HG03095 (cell line): ENCODE data around the gene ZC2HC1C.
A peak's percentile ranks its signal among the peaks of the same experiment; 100 is the strongest.

Experiments
- ATAC-seq: cut with Tn5 transposase; IDR thresholded peaks from one replicate; pipeline ENCODE4 v1.9.1; 2021; ENCODE audit warnings: moderate library complexity; ENCODE audit not compliant: unreplicated experiment

ZC2HC1C gene

GRCh38 chr14:75069121-75069810 lies at the start of gene ZC2HC1C:
ZC2HC1C (plus strand) TSS chr14:75069641; CDS start chr14:75070574, 933 bp downstream.
- ATAC-seq = peak; percentile 50

DNA sequence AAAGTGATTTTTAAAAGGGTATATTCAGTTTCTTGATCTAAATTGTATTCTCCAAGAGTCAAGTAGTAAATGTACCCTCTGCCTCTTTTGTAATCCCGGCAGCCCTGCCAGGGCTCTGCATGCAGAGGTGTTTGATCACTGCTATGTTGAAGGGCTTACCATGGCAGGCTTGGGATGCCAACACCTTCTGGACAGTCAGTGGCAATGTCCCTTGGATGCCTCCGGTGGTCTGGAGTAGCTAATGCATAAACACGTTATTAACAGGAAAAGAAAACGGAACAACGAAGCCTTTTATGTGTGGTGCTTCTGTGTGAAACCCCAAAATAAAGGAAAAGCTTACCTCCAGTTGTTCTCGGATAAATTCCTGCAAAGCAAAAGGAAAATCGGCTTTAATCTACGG lies 46.8 kb upstream of the ZC2HC1C start:
- ATAC-seq = no peak

DNA sequence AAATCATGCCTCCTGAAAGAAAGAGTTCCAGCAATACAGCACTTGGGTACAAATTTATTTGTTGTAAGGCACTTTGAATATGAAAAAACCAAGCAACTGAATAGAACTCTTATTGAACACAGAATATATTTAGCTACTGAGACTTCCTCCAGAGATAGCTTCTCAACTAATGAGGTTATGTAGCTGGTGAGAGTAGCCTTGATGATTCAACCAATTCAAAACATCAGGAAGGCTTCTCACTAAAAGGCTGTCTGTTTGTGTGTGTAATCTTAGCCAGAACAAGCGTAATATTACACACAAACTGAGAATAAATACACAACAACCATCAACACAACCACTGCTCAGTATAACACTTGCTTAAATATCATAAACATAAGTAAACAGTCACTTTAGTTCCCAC lies 46.3 kb upstream of the ZC2HC1C start:
- no peak for ATAC-seq

- no peak for ATAC-seq
These were observed 44.4 kb upstream of the ZC2HC1C start for GRCh38 chr14:75025082-75025481.

DNA sequence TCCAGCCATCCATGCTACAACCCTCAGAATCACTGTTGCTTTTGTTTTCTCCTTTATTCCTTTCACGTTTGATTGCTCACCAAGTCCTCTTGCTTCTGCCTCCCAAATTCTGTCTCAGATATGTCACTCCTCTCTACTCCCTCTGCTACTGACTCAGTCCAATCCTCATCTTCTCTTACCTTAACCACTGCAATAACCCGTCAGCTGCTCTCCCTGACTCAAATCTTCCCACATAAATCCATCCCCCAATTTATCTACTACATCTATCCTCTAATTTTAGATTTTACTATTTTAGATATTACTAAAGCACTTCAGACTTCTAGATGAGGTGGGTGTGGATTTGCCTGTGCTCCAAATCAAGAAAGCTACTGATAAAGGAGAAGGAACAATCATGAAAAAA lies 43.6 kb upstream of the ZC2HC1C start:
- ATAC-seq = no peak

GRCh38 chr14:75030147-75030546 lies 39.3 kb upstream of the ZC2HC1C start:
- no peak for ATAC-seq

DNA sequence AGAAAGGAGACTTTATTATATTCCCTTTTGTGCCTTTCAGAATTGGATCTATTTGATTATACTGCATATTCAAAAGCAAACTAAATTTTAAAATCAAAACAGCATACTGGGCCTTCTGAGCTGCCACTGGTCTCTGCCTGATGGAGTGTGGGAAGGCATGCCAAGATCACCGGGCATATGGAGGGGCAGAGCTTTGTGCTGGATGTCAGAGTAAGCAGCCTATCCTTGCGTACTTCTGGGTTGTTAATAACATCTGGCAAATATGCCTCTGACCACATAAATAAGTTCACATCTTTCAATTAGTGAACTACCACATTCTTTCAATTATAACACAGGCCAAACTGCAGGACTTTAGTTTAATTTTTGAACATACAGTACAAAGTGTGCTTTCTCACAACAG lies 36.5 kb upstream of the ZC2HC1C start:
- ATAC-seq = no peak

DNA sequence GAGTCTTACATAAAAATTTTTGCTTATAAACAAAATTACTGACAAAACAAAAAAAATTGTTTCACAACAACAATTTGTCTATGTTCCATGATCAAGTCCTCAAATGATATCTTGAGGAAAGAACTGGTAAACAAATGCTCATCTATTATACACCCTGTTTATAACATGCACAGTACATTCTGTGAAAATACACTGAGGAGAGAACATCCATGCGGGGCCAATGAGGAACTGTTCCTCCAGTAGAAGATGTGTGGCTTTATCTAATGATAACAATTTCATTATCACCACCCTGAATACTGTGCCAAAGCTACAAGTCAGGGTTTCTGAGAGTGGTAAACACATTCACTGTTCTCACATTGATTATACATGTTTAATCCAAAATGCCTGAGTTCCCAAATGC lies 28.9 kb upstream of the ZC2HC1C start:
- no peak for ATAC-seq

DNA sequence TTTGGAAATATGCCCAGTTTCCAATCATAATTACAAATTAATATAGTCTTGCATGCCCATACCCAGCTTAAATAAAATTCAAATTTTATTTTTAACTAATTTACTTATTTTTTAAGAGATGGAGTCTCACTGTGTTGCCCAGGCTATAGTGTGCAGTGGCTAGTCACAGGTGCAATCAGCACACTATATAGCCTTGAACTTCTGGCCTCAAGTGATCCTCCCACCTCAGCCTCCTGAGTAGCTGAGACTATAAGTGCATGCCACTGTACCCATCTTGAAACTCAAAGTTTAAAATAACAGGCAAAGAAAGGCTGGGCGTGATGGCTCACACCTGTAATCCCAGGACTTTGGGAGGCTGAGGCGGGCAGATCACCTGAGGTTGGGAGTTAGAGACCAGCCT lies 28.5 kb upstream of the ZC2HC1C start:
- no peak for ATAC-seq

DNA sequence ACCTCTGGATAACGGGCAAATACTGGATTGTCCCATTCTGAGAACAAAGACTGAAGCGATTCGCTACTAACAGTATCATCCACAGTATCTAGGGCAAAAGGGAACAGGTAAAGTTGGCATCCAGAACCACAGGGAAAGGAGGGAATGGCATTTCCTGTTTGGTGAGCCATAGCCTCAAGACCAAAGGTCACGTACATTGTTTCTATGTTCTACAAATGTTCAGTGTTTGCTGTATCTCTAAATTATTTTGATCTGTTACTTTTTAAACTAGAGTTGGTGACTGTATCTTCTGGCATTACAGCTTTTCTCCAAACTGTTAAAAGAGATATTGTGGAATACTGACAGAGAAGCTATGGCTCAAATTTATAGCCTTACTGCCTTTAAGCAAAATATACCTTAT lies 27.8 kb upstream of the ZC2HC1C start:
- no peak for ATAC-seq

- ATAC-seq = no peak
These were observed 27.4 kb upstream of the ZC2HC1C start for GRCh38 chr14:75042035-75042434.

DNA sequence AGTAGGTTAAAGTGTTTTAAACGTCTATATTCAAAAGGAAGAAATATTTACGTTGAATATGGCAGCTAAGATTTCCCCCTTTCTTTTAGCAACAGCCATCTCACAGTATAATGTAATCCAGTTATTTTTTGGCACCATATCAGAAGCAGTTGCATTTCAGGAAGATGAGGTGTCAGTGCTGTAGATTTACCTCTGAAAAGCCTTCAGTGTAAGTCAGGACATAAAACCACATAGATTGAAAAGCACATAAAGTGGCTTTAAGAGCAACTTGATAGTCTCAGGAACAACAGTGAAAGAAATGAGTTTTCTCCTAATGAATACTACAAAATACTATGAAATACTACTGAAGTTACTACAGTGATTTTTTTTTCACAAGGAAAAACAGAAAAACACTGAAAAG lies 25.1 kb upstream of the ZC2HC1C start:
- ATAC-seq = no peak

DNA sequence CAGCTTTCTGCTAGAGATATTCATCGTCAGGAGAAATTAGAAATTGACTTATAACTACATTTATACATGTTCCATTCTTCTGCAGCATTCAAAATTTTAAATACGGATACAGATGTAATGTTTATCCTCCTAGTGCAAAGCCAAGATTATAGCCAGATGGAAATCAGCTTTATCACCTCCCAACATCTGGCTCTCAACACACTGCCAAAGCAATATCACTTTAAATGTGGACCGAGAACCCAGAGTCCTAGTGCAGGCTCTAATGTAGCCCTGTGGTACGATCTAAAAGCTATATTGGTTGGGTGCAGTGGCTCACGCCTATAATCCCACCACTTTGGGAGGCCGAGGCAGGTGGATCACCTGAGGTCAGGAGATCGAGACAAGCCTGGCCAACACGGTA lies 24.7 kb upstream of the ZC2HC1C start:
- no peak for ATAC-seq

DNA sequence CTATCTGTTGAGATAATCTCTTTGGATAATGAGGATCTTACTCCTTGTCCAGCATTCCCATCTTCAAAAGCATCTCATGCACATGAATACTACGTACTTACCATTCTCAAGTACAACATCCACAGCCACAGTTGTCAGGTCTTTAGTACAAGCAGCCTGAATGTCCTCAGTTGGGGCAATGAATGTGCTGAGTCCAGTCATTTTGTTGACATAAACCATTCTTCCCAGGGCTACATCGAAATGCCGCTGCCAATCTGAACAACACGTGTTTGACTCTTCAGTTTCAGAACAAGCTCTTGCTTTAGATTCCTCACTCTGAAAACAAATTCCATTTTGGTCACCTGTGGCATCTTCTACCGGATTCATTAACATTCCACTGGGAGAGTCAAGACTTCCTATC lies 23.2 kb upstream of the ZC2HC1C start:
- ATAC-seq = no peak

GRCh38 chr14:75046899-75047298 lies 22.5 kb upstream of the ZC2HC1C start:
- ATAC-seq = no peak

- no peak for ATAC-seq
These were observed 21.9 kb upstream of the ZC2HC1C start for GRCh38 chr14:75047506-75047905.

GRCh38 chr14:75048101-75048500 lies 21.3 kb upstream of the ZC2HC1C start:
- ATAC-seq = no peak

- no peak for ATAC-seq
These were observed 20.3 kb upstream of the ZC2HC1C start for GRCh38 chr14:75049136-75049535.

DNA sequence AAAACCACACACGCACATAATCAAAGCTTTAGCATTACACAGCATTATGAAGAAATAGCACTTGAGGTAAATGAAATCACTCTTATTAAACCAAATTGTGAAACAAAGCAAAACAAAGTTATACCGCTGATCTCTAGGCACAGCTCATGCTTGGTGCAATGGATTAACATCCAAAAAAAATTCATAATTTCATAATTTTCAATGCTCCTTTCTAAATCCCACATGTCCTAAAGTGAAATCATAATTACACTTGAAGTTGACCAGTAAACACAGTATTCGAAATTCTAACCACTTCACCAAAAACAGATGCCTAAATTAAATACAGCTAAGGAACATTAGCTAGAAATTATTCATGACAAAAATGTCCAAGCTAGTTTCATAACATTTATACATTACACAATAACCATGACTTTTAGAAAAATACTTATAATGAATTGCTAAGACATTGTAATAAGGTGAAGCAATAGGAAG lies 19.7 kb upstream of the ZC2HC1C start:
- ATAC-seq = no peak

GRCh38 chr14:75050852-75051555 lies 18.4 kb upstream of the ZC2HC1C start, which contains the start of gene MLH3:
MLH3 (minus strand) TSS chr14:75051467; CDS start chr14:75049655, 1,812 bp downstream.
- ATAC-seq = peak; percentile 54

- ATAC-seq = no peak
These were observed 17.9 kb upstream of the ZC2HC1C start for GRCh38 chr14:75051556-75051899.
